Measurements from ENCODE around the gene PM20D2.

- no peak for TF ChIP-seq EZH2phosphoT487 (IDR thresholded peaks at IDR 0.05; ENCODE audit: insufficient read depth, low read depth)
- no peak for TF ChIP-seq EZH2 (IDR thresholded peaks at IDR 0.05; ENCODE audit: insufficient read depth, poor library complexity, severe bottlenecking)
Observed at GRCh38 chr6:89121934-89122333, 23.9 kb upstream of the PM20D2 start.

All from GM23248 (cell line).